Parathyroid adenoma (tissue), 2 donors: ENCODE results near the gene UNC93B1.

Experiments used
- H2AFZ ChIP-seq: fragments of 300-600 bp; sonication (generic); one replicate; pipeline ENCODE4 v1.7.0; 2017; ENCODE audit warnings: antibody characterized with exemption, mild to moderate bottlenecking
- H3K27ac ChIP-seq: fragments of 300-600 bp; sonication (generic); one replicate; pipeline ENCODE4 v1.7.0; 2017
- H3K27me3 ChIP-seq: fragments of 300-600 bp; sonication (generic); one replicate; pipeline ENCODE4 v1.7.0; 2017; ENCODE audit warnings: low read length; ENCODE audit not compliant: control insufficient read depth, insufficient read depth
- H3K36me3 ChIP-seq: fragments of 300-600 bp; sonication (generic); one replicate; pipeline ENCODE4 v1.7.0; 2017; ENCODE audit warnings: low read length; ENCODE audit not compliant: control insufficient read depth, insufficient read depth
- H3K4me1 ChIP-seq: fragments of 300-600 bp; sonication (generic); one replicate; pipeline ENCODE4 v1.7.0; 2017; ENCODE audit warnings: control low read depth
- H3K4me2 ChIP-seq: fragments of 300-600 bp; sonication (generic); one replicate; pipeline ENCODE4 v1.7.0; 2017; ENCODE audit warnings: low read length
- H3K4me3 ChIP-seq: fragments of 300-600 bp; sonication (generic); one replicate; pipeline ENCODE4 v1.7.0; 2017; ENCODE audit warnings: low read depth, low read length
- H3K79me2 ChIP-seq: fragments of 300-600 bp; sonication (generic); one replicate; pipeline ENCODE4 v1.7.0; 2017; ENCODE audit warnings: control low read depth
- H3K9ac ChIP-seq: fragments of 300-600 bp; sonication (generic); one replicate; pipeline ENCODE4 v1.7.0; 2017; ENCODE audit warnings: mild to moderate bottlenecking
- H3K9me3 ChIP-seq: fragments of 300-600 bp; sonication (generic); one replicate; pipeline ENCODE4 v1.7.0; 2017; ENCODE audit warnings: low read length; ENCODE audit not compliant: control insufficient read depth
- CTCF ChIP-seq: fragments of 300-600 bp; sonication (generic); IDR thresholded peaks from one replicate; pipeline ENCODE4 v1.7.0; 2017; ENCODE audit warnings: antibody characterized with exemption, mild to moderate bottlenecking
- donor health status: primary hyperparathyroidism.

UNC93B1 gene

GRCh38 chr11:68003846-68004550 is at the start of gene UNC93B1:
TSS of gene UNC93B1 (minus strand) at chr11:68004097. CDS start at chr11:68004043, 54 bp downstream.
- H3K27me3 ChIP-seq, result no peaks in the 10 kb centered on the region
- no peaks in the 10 kb centered on the region for H3K36me3 ChIP-seq
- H3K79me2 ChIP-seq, result no peaks in the 10 kb centered on the region
- H2AFZ ChIP-seq, result peak within 1 kb of the TSS; percentile 75
- no peaks in the 10 kb centered on the region for H3K9me3 ChIP-seq
- no peak for TF ChIP-seq CTCF
- H3K9ac ChIP-seq, result no peak within 1 kb of the TSS
- no peak within 1 kb of the TSS for H3K27ac ChIP-seq
- H3K4me1 ChIP-seq, result no peaks in the 10 kb centered on the region
- peak within 1 kb of the TSS; percentile 59 for H3K4me2 ChIP-seq
- H3K4me3 ChIP-seq, result peak within 1 kb of the TSS; percentile 51

GRCh38 chr11:68053117-68053516 is 49.2 kb upstream of the UNC93B1 start:
- H3K79me2 ChIP-seq, result no peaks in the 10 kb centered on the region
- H3K9me3 ChIP-seq, result no peaks in the 10 kb centered on the region
- H3K27ac ChIP-seq, result no peak overlapping the region
- no peaks in the 10 kb centered on the region for H3K36me3 ChIP-seq
- no peaks in the 10 kb centered on the region for H3K27me3 ChIP-seq
- TF ChIP-seq CTCF, result no peak
- H3K4me1 ChIP-seq, result no peaks in the 10 kb centered on the region
- no peak overlapping the region for H3K9ac ChIP-seq
- H2AFZ ChIP-seq, result no peak overlapping the region
- no peak overlapping the region for H3K4me2 ChIP-seq
- no peak overlapping the region for H3K4me3 ChIP-seq

- H3K4me2 ChIP-seq, result no peak overlapping the region
- TF ChIP-seq CTCF, result no peak
- H2AFZ ChIP-seq, result no peak overlapping the region
- no peaks in the 10 kb centered on the region for H3K9me3 ChIP-seq
- H3K27ac ChIP-seq, result no peak overlapping the region
- H3K79me2 ChIP-seq, result no peaks in the 10 kb centered on the region
- no peaks in the 10 kb centered on the region for H3K4me1 ChIP-seq
- H3K9ac ChIP-seq, result no peak overlapping the region
- H3K36me3 ChIP-seq, result no peaks in the 10 kb centered on the region
- H3K27me3 ChIP-seq, result no peaks in the 10 kb centered on the region
- H3K4me3 ChIP-seq, result no peak overlapping the region
Measured at GRCh38 chr11:68052137-68052873, 48.4 kb upstream of the UNC93B1 start.

GRCh38 chr11:68051191-68052136 is 47.6 kb upstream of the UNC93B1 start:
- no peaks in the 10 kb centered on the region for H3K36me3 ChIP-seq
- H3K27ac ChIP-seq, result no peak overlapping the region
- H3K4me1 ChIP-seq, result no peaks in the 10 kb centered on the region

More at GRCh38 chr11:68051191-68052136, 47.6 kb upstream of the UNC93B1 start:
- H2AFZ ChIP-seq, result no peak overlapping the region
- no peak for TF ChIP-seq CTCF
- H3K9me3 ChIP-seq, result no peaks in the 10 kb centered on the region
- no peaks in the 10 kb centered on the region for H3K27me3 ChIP-seq
- H3K79me2 ChIP-seq, result no peaks in the 10 kb centered on the region
- H3K4me3 ChIP-seq, result no peak overlapping the region
- no peak overlapping the region for H3K9ac ChIP-seq
- H3K4me2 ChIP-seq, result no peak overlapping the region
